Lower leg skin (tissue), 4 donors: ENCODE measurements around the gene WDHD1. TPM values are rescaled to one million over a fixed set of nuclear protein-coding genes. Genes with fewer than 3 reads are reported as not detected.

Source experiments
- DNase-seq, 2 donors: peaks; one replicate each; pipeline ENCODE4 v3.0.0-alpha.2; 2019; ENCODE audit warnings: low spot score in 2 of 2
- H3K4me3 ChIP-seq: fragments of 200-600 bp; sonication (generic); 2 replicates; pipeline ENCODE4 v1.5.1; 2017; ENCODE audit warnings: mild to moderate bottlenecking, low read depth; ENCODE audit not compliant: poor library complexity, severe bottlenecking
- POLR2A ChIP-seq, 2 donors: fragments of 450-650 bp; IDR thresholded peaks; one replicate each; pipeline ENCODE4 v1.6.1; 2016 to 2017; ENCODE audit warnings: antibody characterized with exemption in 2 of 2, mild to moderate bottlenecking in 1 of 2, moderate library complexity in 1 of 2
- WGBS, 2 donors: methylation state at CpG; one replicate each; pipeline ENCODE4 v1.1.5; 2018; 5-methylcytosine and 5-hydroxymethylcytosine counted together
- intact Hi-C: fragments of 100-400 bp; cut with DNase I; formaldehyde crosslinking; loops from one replicate; pipeline ENCODE4 v1.15.0; 2023; ENCODE audit warnings: low total_unique reads
- total RNA-seq, 4 donors: library from RNA; depleted of rRNA; stranded (reverse); fragments of >200 nt; gene quantifications; one replicate each; pipeline ENCODE4 v1.1.0, GENCODE V29; 2016
- TF ChIP-seq, protein P1 (sequence below), 3 donors: fragments of 450-650 bp; IDR thresholded peaks; one replicate each; pipeline ENCODE4 v1.5.1; 2016; ENCODE audit warnings: antibody characterized with exemption in 3 of 3, mild to moderate bottlenecking in 3 of 3, moderate library complexity in 2 of 3

Gene WDHD1
- total RNA-seq, result 1 to 10 TPM; 1.1 to 3.8 (median 2.3) TPM

DNA sequence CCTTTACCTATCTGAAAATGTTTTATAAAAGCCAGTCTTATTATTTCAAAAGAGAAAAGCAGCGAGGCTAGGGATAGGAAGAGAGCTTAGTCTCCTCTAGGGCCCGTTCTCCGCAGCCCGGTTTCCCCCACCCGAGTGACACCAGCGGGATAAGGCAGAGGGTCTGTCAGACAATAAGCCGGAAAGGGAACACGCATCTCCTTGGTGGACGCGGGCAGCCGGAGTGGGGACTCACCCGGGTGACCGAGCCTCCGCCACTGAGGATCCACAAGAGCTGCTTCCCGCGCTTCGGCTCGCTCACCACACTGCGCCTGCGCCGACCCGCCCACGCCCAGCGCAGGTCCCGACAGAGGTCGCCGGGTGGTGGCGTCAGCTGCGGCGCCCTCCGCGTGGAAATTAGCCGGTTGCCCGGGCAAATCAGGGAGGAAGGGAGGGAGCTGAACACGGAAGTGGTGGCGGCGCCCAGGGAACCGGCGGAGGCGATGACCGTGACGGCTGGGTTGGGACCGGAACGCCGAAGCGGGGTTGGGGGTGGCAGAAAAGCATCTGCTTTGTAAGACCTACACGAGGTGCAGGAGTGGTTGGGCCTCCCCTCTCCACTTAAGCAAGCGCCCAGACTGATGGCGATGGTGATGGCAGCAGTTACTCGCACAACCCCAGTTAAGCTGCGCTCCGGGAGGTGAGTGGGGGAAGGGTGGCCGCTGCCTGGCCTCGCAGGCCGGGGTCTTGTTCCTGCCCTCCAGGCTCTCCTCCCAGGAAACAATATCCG is at the start of gene WDHD1, which contains the start of gene SOCS4:
Gene WDHD1 (minus strand): TSS at position 307 of the 769 bp plus-strand sequence. CDS start 312 bp downstream, outside the sequence.
Gene SOCS4 (plus strand): TSS at position 444 of the 769 bp plus-strand sequence. CDS start 15,806 bp downstream, outside the sequence.
- TF ChIP-seq, protein P1, sequence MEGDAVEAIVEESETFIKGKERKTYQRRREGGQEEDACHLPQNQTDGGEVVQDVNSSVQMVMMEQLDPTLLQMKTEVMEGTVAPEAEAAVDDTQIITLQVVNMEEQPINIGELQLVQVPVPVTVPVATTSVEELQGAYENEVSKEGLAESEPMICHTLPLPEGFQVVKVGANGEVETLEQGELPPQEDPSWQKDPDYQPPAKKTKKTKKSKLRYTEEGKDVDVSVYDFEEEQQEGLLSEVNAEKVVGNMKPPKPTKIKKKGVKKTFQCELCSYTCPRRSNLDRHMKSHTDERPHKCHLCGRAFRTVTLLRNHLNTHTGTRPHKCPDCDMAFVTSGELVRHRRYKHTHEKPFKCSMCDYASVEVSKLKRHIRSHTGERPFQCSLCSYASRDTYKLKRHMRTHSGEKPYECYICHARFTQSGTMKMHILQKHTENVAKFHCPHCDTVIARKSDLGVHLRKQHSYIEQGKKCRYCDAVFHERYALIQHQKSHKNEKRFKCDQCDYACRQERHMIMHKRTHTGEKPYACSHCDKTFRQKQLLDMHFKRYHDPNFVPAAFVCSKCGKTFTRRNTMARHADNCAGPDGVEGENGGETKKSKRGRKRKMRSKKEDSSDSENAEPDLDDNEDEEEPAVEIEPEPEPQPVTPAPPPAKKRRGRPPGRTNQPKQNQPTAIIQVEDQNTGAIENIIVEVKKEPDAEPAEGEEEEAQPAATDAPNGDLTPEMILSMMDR (IDR thresholded peaks at IDR 0.05), result no peak
- TF ChIP-seq POLR2A (IDR thresholded peaks at IDR 0.05), result no peak
- intact Hi-C loops, result no loop called here
- peak within 1 kb of the TSS; percentile 76 for H3K4me3 ChIP-seq
- 0 to 1% methylated on average over 53 to 56 of the region's 56 CpGs for WGBS, 2 donors
- peak; percentile 91 to 99 for DNase-seq

GRCh38 chr14:55075628-55076175 is 48.8 kb upstream of the WDHD1 start:
- DNase-seq, result no peak
- 81% methylated on average over 3 of the region's 3 CpGs for WGBS, 2 donors
- intact Hi-C loops, result no loop called here
- no peak overlapping the region for H3K4me3 ChIP-seq
- no peak for TF ChIP-seq POLR2A (IDR thresholded peaks at IDR 0.05)
- TF ChIP-seq, protein P1 (IDR thresholded peaks at IDR 0.05), result no peak

DNA sequence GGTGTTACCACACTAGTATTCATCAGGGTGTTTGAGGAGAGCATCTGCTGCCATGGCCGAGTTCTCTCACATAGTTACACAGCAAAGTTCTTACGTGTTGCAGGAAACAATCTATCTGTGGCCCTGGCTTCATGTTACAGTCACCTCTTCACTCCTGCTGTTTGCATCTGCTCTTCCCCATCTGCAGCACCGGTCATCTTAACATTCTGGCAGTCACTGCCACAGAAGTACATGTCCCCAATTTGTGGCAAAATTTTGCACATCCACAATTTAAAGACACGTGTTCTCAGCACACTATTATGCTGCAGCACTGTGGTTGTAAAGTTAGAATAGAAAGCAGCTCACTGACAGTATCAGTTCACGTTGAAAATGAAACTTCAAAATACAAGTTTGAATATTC is 47.8 kb upstream of the WDHD1 start:
- no peak for DNase-seq
- 11 to 18% methylated on average over 5 of the region's 5 CpGs for WGBS, 2 donors
- no peak overlapping the region for H3K4me3 ChIP-seq
- TF ChIP-seq POLR2A (IDR thresholded peaks at IDR 0.05), result no peak
- TF ChIP-seq, protein P1 (IDR thresholded peaks at IDR 0.05), result no peak
- intact Hi-C loops, result no loop called here

GRCh38 chr14:55073856-55074255 is 47.0 kb upstream of the WDHD1 start:
- no peak overlapping the region for H3K4me3 ChIP-seq
- DNase-seq, result no peak
- 29 to 36% methylated on average over 2 of the region's 2 CpGs for WGBS, 2 donors
- TF ChIP-seq, protein P1 (IDR thresholded peaks at IDR 0.05), result no peak
- no peak for TF ChIP-seq POLR2A (IDR thresholded peaks at IDR 0.05)
- intact Hi-C loops, result no loop called here

DNA sequence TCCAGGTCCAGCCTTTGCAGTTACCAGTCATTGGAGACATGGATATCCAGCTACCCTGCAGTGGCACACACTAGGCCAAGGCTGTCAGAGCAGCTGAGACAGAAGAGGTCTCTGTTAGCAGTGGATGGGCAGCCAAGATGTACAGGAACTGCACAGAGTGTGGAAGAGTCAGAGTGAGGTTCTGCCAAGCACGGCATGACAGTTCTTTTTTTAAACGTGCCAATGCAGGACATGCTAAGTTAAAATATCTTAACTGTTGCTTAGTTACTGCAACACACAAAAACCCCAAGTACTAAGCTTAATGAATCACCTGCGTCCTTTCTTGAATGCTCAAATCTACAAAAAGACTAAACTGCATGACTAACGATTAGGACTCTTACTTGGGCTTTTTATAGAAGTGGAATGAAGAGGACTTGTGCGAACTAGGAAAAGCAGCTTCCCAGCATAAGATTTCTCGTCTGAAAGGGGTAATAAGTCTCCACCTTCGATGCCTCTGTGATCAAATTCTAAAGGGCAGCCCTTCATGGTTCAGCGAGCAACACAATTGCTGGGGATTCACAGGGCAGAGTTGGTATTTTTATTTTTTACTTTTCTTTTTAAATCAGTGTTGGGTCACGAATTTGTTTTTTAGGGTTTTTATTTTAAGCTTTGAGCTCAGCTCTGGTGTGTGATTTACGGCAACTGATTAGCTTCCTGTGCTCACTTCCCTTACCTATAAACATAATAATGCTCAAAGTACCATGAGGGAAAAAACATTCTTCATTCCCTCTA is 45.2 kb upstream of the WDHD1 start:
- intact Hi-C loops, result no loop called here
- H3K4me3 ChIP-seq, result no peak overlapping the region
- 11 to 13% methylated on average over 10 of the region's 10 CpGs for WGBS, 2 donors
- TF ChIP-seq, protein P1 (IDR thresholded peaks at IDR 0.05), result no peak
- no peak for TF ChIP-seq POLR2A (IDR thresholded peaks at IDR 0.05)
- DNase-seq, result no peak
